AG08395 (cell line): Measurements from ENCODE around the gene USP35.
A peak's percentile ranks its signal among the peaks of the same experiment; 100 is the strongest.
"Not testable (repeated sequence)": the region's sequence is repeated elsewhere in the genome, so short reads cannot be mapped to it uniquely, and the experiment has no call there.

Experiments
- DNase-seq: peaks from one replicate; pipeline ENCODE4 v3.0.0; 2012; ENCODE audit warnings: mixed read lengths, low spot score

The USP35 gene

DNA sequence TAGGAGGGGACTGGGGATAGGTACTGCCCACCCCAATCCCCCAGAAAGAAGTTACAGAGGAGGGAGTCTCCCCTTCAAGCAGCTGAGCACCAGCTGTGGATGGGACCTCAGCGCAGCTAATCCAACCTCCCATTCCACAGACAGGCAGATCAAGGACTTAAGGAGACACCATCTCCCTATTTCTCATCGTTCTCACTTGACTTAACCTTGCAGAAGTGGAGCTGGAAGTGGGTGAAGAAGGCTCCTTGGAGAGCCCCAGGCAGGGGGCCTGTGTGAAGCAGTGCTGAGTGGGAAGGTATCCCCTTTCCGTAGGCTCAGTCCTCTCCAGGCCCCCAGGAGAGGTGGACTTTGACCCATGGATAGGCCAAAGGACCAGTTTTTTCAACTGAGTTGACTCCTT lies 27.3 kb downstream of the USP35 start:
- DNase-seq: no peak

DNA sequence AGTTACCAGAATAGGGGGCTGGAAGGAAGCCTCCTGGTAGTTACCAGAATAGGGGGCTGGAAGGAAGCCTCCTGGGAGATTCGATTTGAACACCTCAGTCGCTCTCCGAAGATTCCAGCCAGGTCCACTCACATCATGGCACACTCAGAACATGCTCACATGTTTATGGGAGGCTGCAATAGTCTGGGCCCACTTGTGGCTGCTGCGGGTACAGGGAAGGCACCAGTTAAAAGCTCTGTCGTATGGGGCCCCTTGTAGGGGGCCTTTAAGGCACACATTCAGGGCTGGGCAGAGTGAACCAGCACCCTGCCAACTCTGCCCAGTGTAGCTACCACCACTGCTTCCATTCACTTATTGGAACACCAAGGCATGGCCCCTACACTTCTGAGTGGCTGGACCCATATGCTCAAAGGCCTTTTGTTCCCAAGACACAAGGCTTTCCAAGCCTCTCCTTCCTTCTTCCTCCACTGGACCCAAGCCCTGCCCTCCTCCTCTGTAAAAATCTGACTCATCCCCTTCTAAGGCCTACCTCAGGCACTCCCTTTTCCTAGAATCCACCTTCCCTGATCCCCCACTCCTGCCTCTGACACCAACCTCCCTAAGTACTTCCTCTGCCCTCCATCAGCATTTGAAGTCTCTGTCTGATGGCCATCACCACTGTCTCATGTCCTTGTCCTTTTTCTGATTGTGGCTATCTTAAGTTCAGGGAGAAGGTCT lies 28.0 kb downstream of the USP35 start:
- no peak for DNase-seq

DNA sequence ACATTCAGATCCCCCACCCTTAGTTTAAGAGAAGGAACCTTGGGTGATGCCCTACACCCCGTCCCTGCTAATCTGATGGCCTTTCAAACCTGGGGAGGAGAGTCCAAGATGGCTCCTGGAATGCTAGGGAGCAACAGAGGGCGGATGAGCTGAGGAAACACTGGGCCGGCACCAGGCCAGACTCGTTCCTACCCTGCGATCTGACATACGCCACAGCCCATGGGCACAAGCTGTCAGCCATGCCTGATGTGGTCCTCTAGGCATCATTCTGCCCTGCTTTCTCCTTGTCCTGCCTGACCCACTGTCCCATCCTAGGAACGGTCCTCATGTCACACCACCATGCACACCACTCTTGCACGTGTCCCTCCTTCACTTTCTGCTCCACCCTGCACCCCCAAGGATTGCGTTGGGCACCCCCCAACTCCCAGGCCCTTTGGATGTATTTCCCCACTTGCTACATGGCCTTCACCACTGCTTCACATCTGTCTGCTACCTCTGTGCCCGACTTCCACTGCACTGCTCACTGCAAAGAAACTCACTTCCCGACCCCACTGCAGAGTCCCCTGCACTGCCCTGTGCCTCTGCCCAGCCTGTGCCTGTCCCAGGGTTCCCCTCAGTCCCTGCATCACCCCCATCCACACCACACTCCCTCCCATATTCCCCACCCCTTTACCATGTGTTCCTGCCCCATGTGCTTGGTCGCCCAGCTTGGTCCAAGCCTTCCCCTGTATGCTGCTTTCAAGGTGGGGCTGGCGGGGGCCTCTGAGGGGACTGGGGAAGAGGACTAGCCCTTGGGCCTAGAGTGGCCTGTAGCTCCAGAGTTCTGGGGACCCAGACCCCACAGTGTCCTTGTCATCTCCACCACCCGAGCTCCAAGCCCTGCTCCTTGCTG lies 29.2 kb downstream of the USP35 start:
- DNase-seq: no peak

DNA sequence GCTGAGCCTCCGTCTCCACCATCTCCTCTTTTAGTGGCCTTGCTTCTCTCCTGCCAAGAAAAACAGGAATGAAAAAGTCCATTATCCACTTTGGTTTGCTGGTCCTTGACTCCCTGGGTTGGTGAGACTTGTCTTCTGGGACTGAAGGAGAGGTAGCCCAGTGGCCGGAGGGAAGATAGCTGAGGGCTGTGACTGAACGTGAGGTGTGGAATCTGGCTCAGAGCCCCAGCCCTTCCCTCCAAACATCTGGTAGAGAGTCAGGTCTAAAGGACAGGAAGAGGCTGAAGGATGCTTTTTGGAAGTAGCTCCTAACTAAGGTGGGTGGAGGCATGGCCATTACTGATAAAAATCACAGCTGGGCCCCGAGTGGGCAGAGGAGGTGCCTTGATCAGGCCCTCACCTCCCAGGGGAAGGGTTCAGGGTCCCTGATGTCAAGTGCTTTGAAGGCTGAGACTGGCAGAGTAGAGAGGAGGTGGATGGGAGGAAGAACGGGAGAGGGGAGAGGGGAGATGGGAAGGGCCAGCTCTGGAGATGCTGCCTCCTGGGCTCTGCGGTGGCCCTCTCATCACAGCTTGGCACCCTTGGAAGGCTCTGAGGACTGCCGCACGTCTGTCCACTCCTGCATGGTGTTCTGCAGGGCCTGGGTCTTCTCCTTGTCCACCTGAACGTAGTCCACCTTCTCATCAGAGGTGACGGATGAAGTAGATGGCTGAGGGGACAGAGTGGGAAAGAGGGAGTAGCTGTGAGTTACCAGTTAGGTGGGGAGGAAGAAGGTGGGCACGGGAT lies 30.2 kb downstream of the USP35 start:
- no peak for DNase-seq

DNA sequence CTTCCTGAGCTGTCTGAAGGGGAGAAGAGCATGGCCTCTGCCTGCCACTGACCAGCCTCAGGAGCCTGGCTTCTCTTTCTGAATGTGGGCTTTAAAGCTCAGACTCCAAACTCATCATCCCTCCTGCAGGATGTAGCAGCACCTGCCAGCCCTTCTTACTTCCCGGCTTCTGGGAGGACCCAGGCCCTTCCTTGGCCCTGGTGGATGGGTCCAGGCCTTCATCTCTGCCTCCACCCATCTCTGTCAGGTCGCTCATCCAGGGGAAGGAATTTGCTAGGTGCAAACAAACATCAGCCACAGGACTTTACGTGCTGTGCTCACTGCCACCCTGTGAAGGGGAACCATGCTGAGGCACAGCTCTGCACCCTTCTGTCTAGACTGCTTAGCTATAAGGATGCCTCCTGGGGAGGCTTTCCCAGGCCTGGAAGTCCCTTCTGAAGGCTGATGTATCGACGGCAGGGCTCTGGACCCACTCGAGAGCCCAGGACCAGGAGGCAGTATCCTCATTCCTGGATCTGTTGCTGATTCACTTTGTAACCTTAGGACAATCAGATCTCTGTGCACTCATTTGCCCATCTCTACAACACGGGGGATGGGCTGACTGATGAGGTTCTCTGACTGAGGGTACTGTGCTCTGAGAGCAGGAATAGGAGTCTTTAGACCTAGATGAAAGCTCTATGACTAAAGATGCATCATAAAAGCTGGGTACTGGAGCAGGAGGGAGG lies 30.9 kb downstream of the USP35 start:
- no peak for DNase-seq

DNA sequence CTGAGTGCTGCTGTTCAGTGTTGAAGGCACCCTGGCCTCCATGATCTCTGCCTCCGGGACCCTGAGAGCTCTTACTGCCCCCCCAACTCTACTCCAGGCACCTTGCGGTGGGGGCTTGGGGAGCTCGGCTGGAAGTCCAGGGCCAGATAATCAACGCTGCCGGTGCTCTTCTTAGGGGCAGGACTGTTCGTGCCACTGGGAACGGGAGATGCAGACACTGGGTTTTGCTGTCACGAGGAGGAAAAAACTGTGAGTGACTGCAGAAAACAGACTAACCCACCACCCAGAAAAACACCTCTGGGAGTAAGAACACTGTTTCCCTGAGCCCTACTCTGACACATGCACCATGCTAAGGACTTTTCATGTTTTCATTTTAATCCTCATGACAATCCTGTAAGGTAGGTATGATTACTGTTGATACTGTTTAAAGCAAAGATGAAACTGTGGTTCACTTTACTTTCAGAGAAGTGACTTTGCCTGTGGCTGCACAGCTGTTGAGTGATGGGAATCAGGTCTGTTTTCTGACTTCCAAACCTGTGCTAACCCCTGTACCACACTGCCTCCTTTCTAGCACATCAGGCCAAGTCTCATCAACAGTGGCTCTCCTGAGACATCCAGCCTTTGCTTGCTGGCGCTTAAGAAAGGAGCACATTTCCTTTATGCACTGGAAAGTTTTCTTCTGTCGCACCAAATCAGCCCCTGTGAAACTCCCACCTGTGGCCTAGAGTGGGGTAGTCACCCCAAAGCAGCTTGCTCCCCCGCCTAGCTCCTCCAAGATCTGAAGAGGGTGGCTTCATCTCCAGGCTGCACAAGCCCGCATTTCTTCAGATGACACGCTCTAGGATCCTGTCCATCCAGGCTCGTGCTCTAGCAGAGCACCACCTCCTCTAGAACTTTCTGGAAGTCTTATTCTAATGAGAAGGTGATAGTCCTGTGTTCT lies 31.8 kb downstream of the USP35 start:
- no peak for DNase-seq

DNA sequence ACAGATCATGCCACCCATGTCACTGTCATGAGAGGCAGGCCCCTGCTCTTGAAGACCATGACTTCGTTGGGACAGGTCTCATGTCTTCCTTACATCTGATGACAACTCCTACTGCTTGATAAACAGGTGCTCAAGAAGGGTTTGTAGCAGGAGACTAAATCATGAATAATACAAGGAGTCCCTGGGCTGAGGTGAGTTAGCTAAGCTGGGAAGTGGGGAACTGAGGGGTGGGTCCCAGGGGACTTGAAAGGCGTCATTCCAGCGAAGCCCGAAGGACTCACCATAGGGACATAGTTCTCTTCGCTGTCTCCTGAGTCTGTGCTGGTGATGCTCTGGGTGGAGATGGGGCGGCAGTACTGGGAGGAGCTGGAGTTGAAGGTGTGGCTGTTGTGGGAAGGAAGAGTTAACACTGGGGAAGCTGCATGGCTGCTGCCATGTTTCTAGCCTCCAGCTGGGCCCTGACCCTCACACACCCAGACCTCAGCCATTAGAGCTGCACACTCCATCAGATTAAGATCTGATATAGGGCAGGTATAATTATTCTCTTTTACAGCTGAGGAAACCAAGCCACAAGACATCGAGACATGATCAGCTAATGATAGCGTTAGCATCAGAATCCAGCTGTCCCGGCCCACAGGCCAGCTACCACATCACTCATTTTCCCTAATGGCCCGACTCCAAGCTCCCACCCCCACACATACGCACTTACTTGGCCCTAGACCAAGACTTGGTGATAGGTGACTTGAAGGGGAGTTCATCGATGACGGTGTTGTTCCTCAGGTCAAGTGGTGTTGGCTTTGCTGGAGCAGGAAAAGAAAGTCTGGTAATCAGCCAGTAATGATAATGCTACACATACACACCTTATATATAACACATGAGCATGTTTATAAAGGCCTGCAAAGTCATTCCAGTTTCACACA lies 32.9 kb downstream of the USP35 start:
- no peak for DNase-seq

DNA sequence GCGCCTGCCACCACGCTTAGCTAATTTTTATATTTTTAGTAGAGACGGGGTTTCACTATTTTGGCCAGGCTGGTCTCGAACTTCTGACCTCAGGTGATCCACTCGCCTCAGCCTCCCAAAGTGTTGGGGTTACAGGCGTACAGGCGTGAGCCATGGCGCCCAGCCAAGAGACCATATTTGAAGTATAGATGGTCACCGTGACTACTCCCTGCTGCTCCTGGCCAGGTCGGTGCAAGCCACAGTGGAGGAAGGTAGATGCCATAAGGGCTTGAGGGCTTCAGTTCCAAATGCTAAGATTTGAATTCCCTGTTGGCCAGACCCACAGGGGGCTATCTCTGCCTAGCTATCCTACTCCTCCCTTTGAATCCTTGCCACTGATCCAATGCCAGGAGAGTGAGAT lies 34.0 kb downstream of the USP35 start:
- not testable (repeated sequence) for DNase-seq

DNA sequence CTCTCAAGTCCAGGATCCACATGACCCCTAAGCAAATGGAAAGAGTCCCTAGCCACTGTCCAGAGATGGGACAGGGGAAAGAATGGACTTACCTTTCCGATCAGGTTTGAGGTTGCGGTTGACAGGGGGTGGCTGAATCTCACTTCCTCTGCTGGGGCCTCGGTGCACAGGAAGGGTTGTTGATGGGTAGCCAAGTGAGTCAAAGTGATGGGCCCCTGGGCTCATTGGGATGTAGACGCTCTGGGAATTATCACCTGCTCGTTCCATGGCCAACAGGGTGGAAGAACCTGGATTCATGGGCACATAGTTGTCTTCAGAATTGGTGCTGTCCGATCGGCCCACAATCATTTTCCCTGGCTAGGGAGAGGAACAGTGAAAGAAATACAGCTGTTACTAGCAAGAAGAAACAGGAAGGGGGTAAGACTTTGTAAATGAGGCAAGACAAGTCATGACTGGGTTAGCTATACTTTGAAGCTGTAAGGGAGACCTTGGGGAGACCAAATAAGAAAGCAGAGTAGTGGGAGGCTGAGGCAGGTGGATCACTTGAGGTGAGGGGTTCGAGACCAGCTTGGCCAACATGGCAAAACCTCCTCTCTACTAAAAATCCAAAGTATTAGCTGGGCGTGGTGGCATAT lies 34.7 kb downstream of the USP35 start:
- DNase-seq: no peak

DNA sequence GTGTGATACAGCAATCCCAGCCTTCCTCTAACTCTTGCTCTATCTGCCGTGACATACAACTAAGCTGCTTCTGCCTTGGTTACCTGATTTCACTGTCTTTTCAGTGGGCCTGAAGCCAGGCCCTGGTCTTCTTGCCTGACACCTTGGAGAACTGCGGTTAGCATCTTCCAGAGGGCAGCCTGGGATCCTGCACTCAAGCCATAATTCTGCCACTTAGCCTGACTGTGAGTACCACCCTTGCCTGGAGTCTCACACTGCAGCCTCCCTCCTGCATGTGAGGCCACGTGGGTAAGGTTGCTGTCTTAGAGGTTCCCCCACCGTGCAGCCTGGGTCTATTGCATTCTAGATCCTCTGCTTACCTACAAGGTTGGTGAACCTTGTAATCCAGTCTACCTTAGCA lies 35.8 kb downstream of the USP35 start:
- DNase-seq: no peak

DNA sequence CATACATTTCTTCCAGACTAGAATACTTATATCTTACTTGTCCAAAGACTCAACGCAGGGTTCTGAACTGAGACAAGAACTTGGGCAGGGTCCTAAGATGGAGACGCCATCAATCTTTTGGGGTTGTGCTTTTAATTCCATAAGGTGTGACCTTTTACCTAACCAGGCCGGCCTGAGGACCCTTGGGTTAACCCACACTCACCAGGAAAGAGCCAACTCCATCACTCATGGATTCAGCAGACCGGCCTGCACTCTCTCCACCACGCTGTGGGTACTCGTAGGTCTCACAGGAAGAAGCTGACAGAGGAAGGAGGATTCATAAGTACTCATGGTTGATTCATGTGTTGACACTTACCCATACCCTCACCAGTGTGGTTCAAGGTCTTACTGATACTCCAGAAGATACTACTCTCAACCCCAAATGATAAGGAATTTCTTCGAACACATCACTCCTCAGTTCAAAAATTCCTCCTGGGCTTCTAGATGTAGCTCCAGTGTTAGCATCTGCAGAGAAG lies 36.2 kb downstream of the USP35 start:
- no peak for DNase-seq

DNA sequence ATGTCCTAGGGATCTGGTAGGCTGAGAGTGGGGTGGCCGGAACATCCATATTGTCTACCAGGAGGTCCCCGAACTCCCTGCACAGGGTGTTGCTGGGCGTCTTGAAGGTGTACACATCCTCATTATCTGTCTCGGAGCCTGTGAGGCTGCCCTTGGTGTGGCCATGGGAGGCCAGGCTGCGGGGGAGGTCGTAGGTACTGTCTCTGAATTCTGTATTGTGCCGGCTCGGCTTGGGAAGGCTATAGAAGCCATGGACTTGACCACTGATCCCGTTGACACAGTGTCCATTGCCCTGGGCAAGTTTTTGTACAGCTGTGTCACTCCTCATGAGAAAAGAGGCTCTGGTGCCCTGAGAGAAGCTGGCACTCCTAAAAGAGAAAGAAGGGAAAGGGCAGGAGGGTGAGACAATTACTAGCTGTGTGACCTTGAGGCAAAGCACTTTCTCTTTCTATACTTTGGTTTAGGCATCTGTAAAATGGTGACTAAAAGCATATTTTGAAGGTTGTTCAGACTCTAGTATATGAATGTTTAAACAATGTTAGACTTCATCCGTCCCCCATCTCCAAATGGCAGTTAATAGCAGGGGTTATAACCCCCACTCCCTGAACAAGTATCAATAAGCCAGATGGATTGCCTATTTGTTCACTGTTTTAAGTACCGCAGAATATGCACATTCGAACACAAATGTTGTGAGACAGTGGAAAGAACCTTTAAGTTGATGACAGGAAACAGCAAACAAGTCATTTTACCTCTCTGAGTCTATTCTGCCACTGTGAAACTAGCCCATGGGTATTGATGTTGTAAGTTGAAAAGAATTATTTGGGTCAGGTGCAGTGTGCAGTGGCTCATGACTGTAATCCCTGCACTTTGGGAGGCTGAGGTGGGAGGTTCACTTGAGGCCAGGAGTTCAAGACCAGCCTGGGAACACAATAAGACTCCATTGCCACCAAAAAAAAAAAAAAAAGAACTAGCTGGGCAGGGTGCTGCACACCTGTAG lies 38.3 kb downstream of the USP35 start:
- no peak for DNase-seq

DNA sequence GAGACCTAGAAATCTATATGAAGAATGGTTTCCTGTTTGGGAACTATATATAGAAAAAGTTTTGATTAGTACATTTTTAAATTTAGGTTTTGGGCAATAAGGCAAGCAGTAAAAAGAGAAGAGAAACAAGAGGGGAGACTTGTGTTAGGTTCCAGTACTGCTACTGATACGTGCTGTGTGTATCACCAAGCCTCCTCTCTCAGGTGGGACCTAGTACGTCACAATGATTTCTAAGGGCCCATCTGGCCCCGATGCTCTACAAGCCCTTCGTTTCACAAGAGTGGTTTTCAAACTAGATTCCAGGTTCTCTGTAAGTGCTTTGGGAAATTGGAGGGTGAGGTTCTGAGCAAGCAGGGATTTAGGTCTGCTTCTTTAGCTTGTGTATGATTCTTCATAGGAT lies 39.2 kb downstream of the USP35 start:
- DNase-seq: no peak

DNA sequence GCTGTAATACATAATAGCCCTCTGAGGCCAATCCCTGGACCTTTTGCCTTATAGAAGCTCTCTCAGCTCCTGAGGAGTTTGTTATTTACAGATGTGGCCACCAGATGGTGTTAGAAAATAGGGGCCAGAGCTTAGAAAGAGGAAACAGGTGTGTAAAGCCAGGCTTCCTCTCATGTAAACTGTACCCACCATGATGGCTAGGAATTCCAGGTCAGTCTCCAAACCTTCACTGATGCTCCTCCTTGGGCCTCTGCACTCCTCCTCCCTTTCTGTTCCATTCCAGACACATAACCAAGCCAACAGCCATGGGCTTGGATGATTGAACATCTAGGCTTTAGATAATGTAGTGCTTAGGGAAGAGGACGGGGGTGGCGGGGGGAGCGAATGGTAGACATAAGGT lies 39.7 kb downstream of the USP35 start:
- DNase-seq: peak; percentile 62

DNA sequence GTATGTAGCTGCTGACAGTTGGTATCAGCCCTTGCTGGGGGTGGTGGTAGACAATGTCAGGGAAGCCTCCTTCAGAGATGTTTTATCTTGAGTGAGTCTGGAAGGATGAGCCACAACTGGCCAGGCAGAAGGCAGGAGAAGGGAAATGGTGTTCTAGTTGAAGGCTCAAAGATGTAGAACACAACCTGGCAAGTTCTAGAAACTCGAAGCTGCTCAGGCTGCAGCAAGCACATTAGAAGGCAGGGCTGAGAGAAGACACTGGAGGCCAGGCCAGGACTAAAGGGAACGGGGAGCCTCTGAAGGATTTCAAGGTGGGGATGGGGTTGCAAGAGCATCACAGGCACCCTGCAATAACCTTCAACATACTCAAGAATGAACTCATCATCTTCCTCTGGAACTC lies 40.4 kb downstream of the USP35 start:
- DNase-seq: no peak

DNA sequence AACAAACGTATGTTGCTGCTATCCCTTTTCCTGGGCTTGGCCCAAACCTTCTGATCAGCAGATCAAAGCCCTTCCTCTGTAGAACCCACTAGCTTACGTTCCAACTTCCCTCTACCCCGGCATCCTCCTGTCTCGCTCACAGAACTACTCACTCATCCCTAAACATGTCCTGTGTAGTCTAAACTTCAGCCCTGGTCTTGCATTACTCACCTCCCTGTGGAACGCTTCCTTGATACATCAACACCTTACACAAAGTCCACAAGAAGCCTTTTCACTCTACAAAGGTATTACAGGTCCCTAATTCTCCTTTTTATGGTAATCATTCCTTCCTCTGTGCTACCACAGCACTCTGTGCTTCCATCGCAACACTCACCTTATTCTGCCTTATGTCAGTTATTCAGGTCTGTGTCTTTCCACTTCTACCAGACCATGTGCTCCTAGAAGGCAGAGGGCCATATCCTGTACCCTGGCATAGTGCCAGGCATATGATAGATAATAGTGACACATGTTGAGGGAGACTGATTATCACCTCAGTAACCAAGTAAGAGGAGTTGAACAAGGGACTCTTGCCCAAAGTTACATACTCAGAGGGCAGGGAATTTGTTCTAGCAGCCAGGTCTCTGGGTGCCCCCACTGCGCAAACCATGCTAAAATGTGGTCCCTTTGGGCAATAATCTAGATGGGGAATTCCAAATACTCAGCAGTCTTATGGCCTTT lies 41.6 kb downstream of the USP35 start:
- no peak for DNase-seq

DNA sequence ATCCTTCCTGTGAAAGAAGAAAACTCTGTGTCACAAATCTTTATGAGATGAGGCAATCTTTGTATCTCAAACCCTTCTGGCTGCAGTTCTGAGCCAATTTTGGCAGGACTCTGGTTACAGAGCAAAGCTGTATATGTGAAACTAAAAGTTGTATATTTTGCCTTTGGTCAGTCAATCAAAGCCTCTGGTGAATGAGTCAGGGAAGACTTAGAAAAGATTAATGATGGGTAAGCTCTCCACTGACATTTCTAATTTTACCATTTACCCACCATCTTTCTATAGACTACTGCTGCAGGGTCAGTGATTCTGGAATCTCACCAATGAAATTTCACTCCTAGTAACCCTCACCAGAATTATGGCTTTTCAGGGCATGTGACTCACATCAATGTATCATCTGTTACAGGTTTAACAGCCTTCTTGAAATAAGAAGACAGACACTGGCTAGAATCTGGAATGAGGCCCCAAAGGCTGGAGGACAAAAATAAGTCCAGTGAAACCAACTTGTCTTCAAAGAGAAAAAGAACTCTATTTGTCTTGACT lies 43.3 kb downstream of the USP35 start:
- DNase-seq: peak; percentile 48
